CD14-positive monocyte (primary cell): Measurements from ENCODE around the gene SIDT1. TPM values are rescaled to one million over a fixed set of nuclear protein-coding genes. Genes with fewer than 3 reads are reported as not detected.

Experiments
- DNase-seq, 3 donors: peaks; one replicate each; pipeline ENCODE4 v3.0.0-alpha.2; 2011 to 2022
- H2AFZ ChIP-seq: 2 replicates; pipeline ENCODE4 v1.6.0; 2012; ENCODE audit warnings: mild to moderate bottlenecking, low read depth, low read length, inconsistent platforms; ENCODE audit not compliant: insufficient read depth, poor library complexity, severe bottlenecking
- H3K27ac ChIP-seq, 2 donors: 1 replicate in 1 of 2; 2 replicates in 1 of 2; pipeline ENCODE4 v1.5.1; 2012 to 2013; ENCODE audit warnings: low read length in 2 of 2, control low read depth in 1 of 2, inconsistent platforms in 1 of 2, low read depth in 1 of 2, mild to moderate bottlenecking in 1 of 2
- H3K27me3 ChIP-seq, 2 donors: one replicate each; pipeline versions ENCODE4 v1.6.0 to v1.6.1; 2011 to 2013; ENCODE audit warnings: low read length in 2 of 2; ENCODE audit not compliant: control insufficient read depth in 2 of 2, insufficient read depth in 2 of 2
- H3K36me3 ChIP-seq, 2 donors: replicated peaks in 1 of 2; 1 replicate in 1 of 2; 2 replicates in 1 of 2; pipeline versions ENCODE4 v1.5.1 to v1.6.1; 2012 to 2013; ENCODE audit warnings: low read length in 2 of 2, control low read depth in 1 of 2, inconsistent platforms in 1 of 2, mild to moderate bottlenecking in 1 of 2; ENCODE audit not compliant: insufficient read depth in 2 of 2, control insufficient read depth in 1 of 2
- H3K4me1 ChIP-seq, 2 donors: 1 replicate in 1 of 2; 2 replicates in 1 of 2; pipeline versions ENCODE4 v1.5.1 to v1.6.1; 2012 to 2013; ENCODE audit warnings: low read length in 2 of 2, control low read depth in 1 of 2, inconsistent platforms in 1 of 2, mild to moderate bottlenecking in 1 of 2, moderate library complexity in 1 of 2; ENCODE audit not compliant: insufficient read depth in 2 of 2, control insufficient read depth in 1 of 2
- H3K4me2 ChIP-seq: replicated peaks from 2 replicates; pipeline ENCODE3; 2012; ENCODE audit warnings: low read length, moderate library complexity, mild to moderate bottlenecking; ENCODE audit not compliant: poor library complexity, severe bottlenecking; ENCODE audit errors: extremely low read depth
- H3K4me3 ChIP-seq, 3 experiments: fragments of 200-600 bp in 1 of 3; sonication (generic) in 1 of 3; replicated peaks in 1 of 3; 1 replicate in 2 of 3; 2 replicates in 1 of 3; pipeline ENCODE4 v1.5.1; 2011 to 2013; ENCODE audit warnings: low read length in 3 of 3, mild to moderate bottlenecking in 3 of 3, control low read depth in 2 of 3, low read depth in 2 of 3, inconsistent platforms in 1 of 3, moderate library complexity in 1 of 3
- H3K79me2 ChIP-seq: 2 replicates; pipeline ENCODE4 v1.6.0; 2012; ENCODE audit warnings: mild to moderate bottlenecking, control low read depth, inconsistent platforms, low read length, moderate library complexity; ENCODE audit not compliant: insufficient read depth
- H3K9ac ChIP-seq: 2 replicates; pipeline ENCODE4 v1.6.0; 2017; ENCODE audit warnings: low read length, mild to moderate bottlenecking; ENCODE audit not compliant: insufficient read depth, poor library complexity, severe bottlenecking
- H3K9me3 ChIP-seq, 2 donors: replicated peaks in 1 of 2; 1 replicate in 1 of 2; 2 replicates in 1 of 2; pipeline versions ENCODE4 v1.5.1 to v1.6.1; 2012 to 2013; ENCODE audit warnings: low read length in 2 of 2, control low read depth in 1 of 2; ENCODE audit not compliant: control insufficient read depth in 1 of 2, insufficient read depth in 1 of 2
- H4K20me1 ChIP-seq: 2 replicates; pipeline ENCODE4 v1.6.0; 2012; ENCODE audit warnings: mild to moderate bottlenecking, low read length, control low read depth, moderate library complexity; ENCODE audit not compliant: insufficient read depth
- H3K27ac Mint-ChIP-seq, 7 donors: one replicate each; pipeline ENCODE4 v1.8.0; 2020; ENCODE audit warnings: mild to moderate bottlenecking in 7 of 7, mixed read lengths in 7 of 7, moderate library complexity in 6 of 7, inconsistent platforms in 2 of 7
- H3K27me3 Mint-ChIP-seq, 3 donors: one replicate each; pipeline ENCODE4 v1.8.0; 2021 to 2022; ENCODE audit warnings: low read depth in 3 of 3, mild to moderate bottlenecking in 3 of 3, mixed read lengths in 3 of 3, moderate library complexity in 3 of 3, inconsistent platforms in 1 of 3
- H3K36me3 Mint-ChIP-seq, 2 donors: one replicate each; pipeline ENCODE4 v1.8.0; 2020; ENCODE audit warnings: mixed read lengths in 2 of 2, inconsistent platforms in 1 of 2, mild to moderate bottlenecking in 1 of 2
- H3K4me1 Mint-ChIP-seq: one replicate; pipeline ENCODE4 v1.8.0; 2020; ENCODE audit warnings: mild to moderate bottlenecking, mixed read lengths
- H3K4me3 Mint-ChIP-seq, 2 donors: one replicate each; pipeline ENCODE4 v1.8.0; 2020; ENCODE audit warnings: mild to moderate bottlenecking in 2 of 2, mixed read lengths in 2 of 2, moderate library complexity in 1 of 2
- H3K9me3 Mint-ChIP-seq, 7 donors: one replicate each; pipeline ENCODE4 v1.8.0; 2020 to 2022; ENCODE audit warnings: mixed read lengths in 7 of 7, mild to moderate bottlenecking in 6 of 7, moderate library complexity in 6 of 7, inconsistent platforms in 2 of 7
- WGBS: methylation state at CpG from one replicate; pipeline ENCODE4 v1.1.5; 2013; ENCODE audit warnings: missing lambda C conversion rate; ENCODE audit not compliant: insufficient coverage; 5-methylcytosine and 5-hydroxymethylcytosine counted together
- intact Hi-C, 2 donors: fragments of 100-400 bp; cut with micrococcal nuclease; formaldehyde crosslinking; loops; one replicate each; pipeline versions ENCODE4 v1.15.0 to v1.15.1; 2023
- polyA plus RNA-seq, 3 donors: library from polyadenylated mRNA; depleted of rRNA in 1 of 3; unstranded in 2 of 3; stranded (reverse) in 1 of 3; fragments of 300-500 nt in 2 of 3; fragments of >200 nt in 1 of 3; fragmentation: Illumina TruSeq in 2 of 3; gene quantifications; 1 replicate in 2 of 3; 2 replicates in 1 of 3; pipeline ENCODE4 v1.2.3, GENCODE V29; 2012 to 2021
- TF ChIP-seq, protein P1 (sequence below): fragments of 200-600 bp; IDR thresholded peaks from one replicate; pipeline ENCODE4 v1.8.0; 2022; ENCODE audit warnings: antibody characterized with exemption, mild to moderate bottlenecking

Gene SIDT1
- polyA plus RNA-seq, 3 donors = 3.2 to 7.1 (median 4.0) TPM

DNA sequence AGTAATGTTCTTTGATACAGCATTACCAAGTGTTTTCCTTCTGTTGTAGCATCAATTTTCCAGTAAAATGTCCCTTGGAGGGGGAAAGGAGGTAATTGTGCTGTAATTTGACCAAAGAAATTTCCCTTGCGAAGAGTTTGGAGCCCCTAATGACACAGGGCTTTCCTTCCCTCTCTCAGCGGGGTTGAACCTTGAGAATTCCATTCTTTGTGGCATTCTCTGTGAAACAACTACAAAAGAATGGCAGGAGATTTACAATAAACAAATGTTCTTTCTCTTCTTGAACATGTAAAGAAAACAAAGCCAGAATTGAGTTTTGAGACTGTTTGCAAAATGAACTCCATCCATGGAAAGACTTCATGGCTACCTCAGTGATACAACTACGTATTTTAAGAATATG is 53.4 kb downstream of the SIDT1 start:
- H3K27me3 ChIP-seq = no peaks in the 10 kb centered on the region
- H2AFZ ChIP-seq = no peak overlapping the region
- no peaks in the 10 kb centered on the region for H3K27me3 Mint-ChIP-seq
- WGBS = no CpG with 5 or more reads among the region's 3 CpGs
- no peaks in the 10 kb centered on the region for H3K4me1 ChIP-seq
- no peaks in the 10 kb centered on the region for H3K36me3 Mint-ChIP-seq
- no peak overlapping the region for H3K27ac ChIP-seq
- no peaks in the 10 kb centered on the region for H3K79me2 ChIP-seq
- DNase-seq = no peak
- H3K4me3 Mint-ChIP-seq = no peak overlapping the region
- H3K9ac ChIP-seq = no peak overlapping the region
- intact Hi-C loops = no loop called here
- TF ChIP-seq, protein P1, sequence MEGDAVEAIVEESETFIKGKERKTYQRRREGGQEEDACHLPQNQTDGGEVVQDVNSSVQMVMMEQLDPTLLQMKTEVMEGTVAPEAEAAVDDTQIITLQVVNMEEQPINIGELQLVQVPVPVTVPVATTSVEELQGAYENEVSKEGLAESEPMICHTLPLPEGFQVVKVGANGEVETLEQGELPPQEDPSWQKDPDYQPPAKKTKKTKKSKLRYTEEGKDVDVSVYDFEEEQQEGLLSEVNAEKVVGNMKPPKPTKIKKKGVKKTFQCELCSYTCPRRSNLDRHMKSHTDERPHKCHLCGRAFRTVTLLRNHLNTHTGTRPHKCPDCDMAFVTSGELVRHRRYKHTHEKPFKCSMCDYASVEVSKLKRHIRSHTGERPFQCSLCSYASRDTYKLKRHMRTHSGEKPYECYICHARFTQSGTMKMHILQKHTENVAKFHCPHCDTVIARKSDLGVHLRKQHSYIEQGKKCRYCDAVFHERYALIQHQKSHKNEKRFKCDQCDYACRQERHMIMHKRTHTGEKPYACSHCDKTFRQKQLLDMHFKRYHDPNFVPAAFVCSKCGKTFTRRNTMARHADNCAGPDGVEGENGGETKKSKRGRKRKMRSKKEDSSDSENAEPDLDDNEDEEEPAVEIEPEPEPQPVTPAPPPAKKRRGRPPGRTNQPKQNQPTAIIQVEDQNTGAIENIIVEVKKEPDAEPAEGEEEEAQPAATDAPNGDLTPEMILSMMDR = no peak
- H3K9me3 Mint-ChIP-seq = no peaks in the 10 kb centered on the region
- H3K4me1 Mint-ChIP-seq = no peaks in the 10 kb centered on the region
- H4K20me1 ChIP-seq = no peaks in the 10 kb centered on the region
- H3K27ac Mint-ChIP-seq = no peak overlapping the region
- no peak overlapping the region for H3K4me3 ChIP-seq
- no peak overlapping the region for H3K4me2 ChIP-seq
- no peaks in the 10 kb centered on the region for H3K36me3 ChIP-seq
- H3K9me3 ChIP-seq = no peaks in the 10 kb centered on the region

DNA sequence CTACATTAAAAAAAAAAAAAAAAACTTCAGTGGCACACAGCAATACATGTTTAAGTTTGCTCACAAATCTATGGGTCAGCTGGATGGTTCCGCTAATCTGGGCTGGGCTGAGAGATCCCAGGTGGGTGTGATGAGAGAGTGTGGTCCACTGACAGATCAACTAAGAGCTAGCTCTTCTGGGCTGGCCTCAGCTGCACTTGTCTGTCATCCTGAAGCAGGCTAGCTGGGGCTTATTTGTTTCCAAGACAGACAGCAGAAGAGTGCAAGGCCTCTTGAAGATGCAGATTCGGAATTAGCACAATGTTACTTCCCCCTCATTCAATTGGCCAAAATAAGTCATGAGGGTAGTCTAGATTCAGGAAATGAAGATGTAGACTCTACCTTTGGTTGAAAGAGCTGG is 56.5 kb downstream of the SIDT1 start:
- no peaks in the 10 kb centered on the region for H3K9me3 ChIP-seq
- H3K9me3 Mint-ChIP-seq = no peaks in the 10 kb centered on the region
- H3K27ac ChIP-seq = no peak overlapping the region
- H3K27me3 ChIP-seq = no peaks in the 10 kb centered on the region
- no peaks in the 10 kb centered on the region for H3K79me2 ChIP-seq
- H3K4me3 ChIP-seq = no peak overlapping the region
- no CpG with 5 or more reads among the region's 2 CpGs for WGBS
- no peak overlapping the region for H3K4me2 ChIP-seq
- no peaks in the 10 kb centered on the region for H3K36me3 ChIP-seq
- H4K20me1 ChIP-seq = no peaks in the 10 kb centered on the region
- intact Hi-C loops = no loop called here
- TF ChIP-seq, protein P1 = no peak
- no peak for DNase-seq
- H3K4me1 ChIP-seq = no peaks in the 10 kb centered on the region
- H3K4me1 Mint-ChIP-seq = no peaks in the 10 kb centered on the region
- no peaks in the 10 kb centered on the region for H3K27me3 Mint-ChIP-seq
- no peak overlapping the region for H3K4me3 Mint-ChIP-seq
- no peak overlapping the region for H3K9ac ChIP-seq
- H3K36me3 Mint-ChIP-seq = no peaks in the 10 kb centered on the region
- no peak overlapping the region for H2AFZ ChIP-seq
- H3K27ac Mint-ChIP-seq = no peak overlapping the region
